ENCODE data around the gene HAUS8.

DNA sequence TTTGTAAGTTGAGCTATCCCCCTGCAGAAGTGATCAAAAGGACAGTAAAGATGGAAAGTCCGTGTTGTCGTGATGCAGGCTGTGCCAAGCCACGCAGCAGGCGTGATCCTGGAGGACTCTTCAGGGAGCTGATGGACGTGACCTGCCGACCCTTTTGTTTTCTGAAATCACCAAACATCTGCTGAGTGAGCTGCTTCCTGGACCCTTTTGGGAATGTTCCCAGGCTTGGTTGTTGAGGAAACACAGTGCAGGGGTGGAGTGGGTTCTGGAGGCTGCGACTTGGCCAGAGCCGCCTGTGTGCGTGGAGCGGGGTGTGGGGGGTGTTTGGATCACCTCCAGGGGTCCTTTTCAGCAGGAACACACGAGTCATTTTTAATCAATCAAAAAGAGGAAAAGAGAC, 33.3 kb downstream of the HAUS8 start:
- no peak for TF ChIP-seq POLR2A (IDR thresholded peaks at IDR 0.05)
- TF ChIP-seq, protein P1, sequence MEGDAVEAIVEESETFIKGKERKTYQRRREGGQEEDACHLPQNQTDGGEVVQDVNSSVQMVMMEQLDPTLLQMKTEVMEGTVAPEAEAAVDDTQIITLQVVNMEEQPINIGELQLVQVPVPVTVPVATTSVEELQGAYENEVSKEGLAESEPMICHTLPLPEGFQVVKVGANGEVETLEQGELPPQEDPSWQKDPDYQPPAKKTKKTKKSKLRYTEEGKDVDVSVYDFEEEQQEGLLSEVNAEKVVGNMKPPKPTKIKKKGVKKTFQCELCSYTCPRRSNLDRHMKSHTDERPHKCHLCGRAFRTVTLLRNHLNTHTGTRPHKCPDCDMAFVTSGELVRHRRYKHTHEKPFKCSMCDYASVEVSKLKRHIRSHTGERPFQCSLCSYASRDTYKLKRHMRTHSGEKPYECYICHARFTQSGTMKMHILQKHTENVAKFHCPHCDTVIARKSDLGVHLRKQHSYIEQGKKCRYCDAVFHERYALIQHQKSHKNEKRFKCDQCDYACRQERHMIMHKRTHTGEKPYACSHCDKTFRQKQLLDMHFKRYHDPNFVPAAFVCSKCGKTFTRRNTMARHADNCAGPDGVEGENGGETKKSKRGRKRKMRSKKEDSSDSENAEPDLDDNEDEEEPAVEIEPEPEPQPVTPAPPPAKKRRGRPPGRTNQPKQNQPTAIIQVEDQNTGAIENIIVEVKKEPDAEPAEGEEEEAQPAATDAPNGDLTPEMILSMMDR (IDR thresholded peaks at IDR 0.05), result no peak
